ENCODE results near the gene ALDH4A1.
"Not testable (repeated sequence)": the region's sequence is repeated elsewhere in the genome, so short reads cannot be mapped to it uniquely, and the experiment has no call there.

Gene ALDH4A1

GRCh38 chr1:18877282-18877681, 25.1 kb downstream of the ALDH4A1 start:
- no peak for DNase-seq (ENCODE audit: low spot score)

- DNase-seq (ENCODE audit: low spot score) = no peak
These were observed 26.1 kb downstream of the ALDH4A1 start for GRCh38 chr1:18876210-18876609.

GRCh38 chr1:18875796-18876128, 26.6 kb downstream of the ALDH4A1 start:
- DNase-seq (ENCODE audit: low spot score) = no peak

GRCh38 chr1:18875107-18875795, 27.1 kb downstream of the ALDH4A1 start:
- DNase-seq (ENCODE audit: low spot score) = peak; percentile 72

GRCh38 chr1:18874600-18874999, 27.8 kb downstream of the ALDH4A1 start:
- no peak for DNase-seq (ENCODE audit: low spot score)

- DNase-seq (ENCODE audit: low spot score) = no peak
These were observed 28.3 kb downstream of the ALDH4A1 start for GRCh38 chr1:18874036-18874435.

GRCh38 chr1:18872071-18872611, 30.2 kb downstream of the ALDH4A1 start:
- DNase-seq (ENCODE audit: low spot score) = no peak

GRCh38 chr1:18871401-18872070, 30.8 kb downstream of the ALDH4A1 start:
- no peak for DNase-seq (ENCODE audit: low spot score)

GRCh38 chr1:18870957-18871356, 31.4 kb downstream of the ALDH4A1 start:
- DNase-seq (ENCODE audit: low spot score) = no peak

- DNase-seq (ENCODE audit: low spot score) = not testable (repeated sequence)
These were observed 31.8 kb downstream of the ALDH4A1 start for GRCh38 chr1:18870595-18870865.

GRCh38 chr1:18869847-18870594, 32.3 kb downstream of the ALDH4A1 start:
- no peak for DNase-seq (ENCODE audit: low spot score)

- DNase-seq (ENCODE audit: low spot score) = peak; percentile 82
These were observed 33.4 kb downstream of the ALDH4A1 start for GRCh38 chr1:18868801-18869424.

GRCh38 chr1:18868354-18868753, 34.0 kb downstream of the ALDH4A1 start:
- DNase-seq (ENCODE audit: low spot score) = no peak

GRCh38 chr1:18866846-18867245, 35.5 kb downstream of the ALDH4A1 start:
- DNase-seq (ENCODE audit: low spot score) = no peak

- no peak for DNase-seq (ENCODE audit: low spot score)
These were observed 36.0 kb downstream of the ALDH4A1 start for GRCh38 chr1:18866314-18866713.

GRCh38 chr1:18865176-18865575, 37.2 kb downstream of the ALDH4A1 start:
- DNase-seq (ENCODE audit: low spot score) = no peak

GRCh38 chr1:18861590-18861989, 40.8 kb downstream of the ALDH4A1 start:
- no peak for DNase-seq (ENCODE audit: low spot score)

GRCh38 chr1:18861082-18861481, 41.3 kb downstream of the ALDH4A1 start:
- no peak for DNase-seq (ENCODE audit: low spot score)

- no peak for DNase-seq (ENCODE audit: low spot score)
These were observed 42.8 kb downstream of the ALDH4A1 start, which contains the start of gene TAS1R2 for GRCh38 chr1:18859560-18859959. TSS of gene TAS1R2 (minus strand) at chr1:18859660. CDS start at chr1:18859660, 0 bp downstream.

- no peak for DNase-seq (ENCODE audit: low spot score)
These were observed 44.2 kb downstream of the ALDH4A1 start for GRCh38 chr1:18858070-18858688.

GRCh38 chr1:18856435-18856834, 45.9 kb downstream of the ALDH4A1 start:
- DNase-seq (ENCODE audit: low spot score) = no peak

GRCh38 chr1:18855573-18855972, 46.8 kb downstream of the ALDH4A1 start:
- DNase-seq (ENCODE audit: low spot score) = no peak

All from COLO829 (cell line).